ENCODE measurements around the gene SLC8A1.

GRCh38 chr2:40123326-40123725 lies 328.6 kb downstream of the SLC8A1 start:
- TF ChIP-seq CTCF (IDR thresholded peaks at IDR 0.05) (no peak), EZH2 (IDR thresholded peaks at IDR 0.05) (no peak), EZH2phosphoT487 (IDR thresholded peaks at IDR 0.05) (no peak)

Measured in neural progenitor cell (in vitro differentiated cells).